Heart left ventricle (tissue), 16 donors: Measurements from ENCODE around the gene TRIM34. TPM values are rescaled to one million over a fixed set of nuclear protein-coding genes. Genes with fewer than 3 reads are reported as not detected.
"Not testable (repeated sequence)": the region's sequence is repeated elsewhere in the genome, so short reads cannot be mapped to it uniquely, and the experiment has no call there.

Source experiments
- ATAC-seq, 4 donors: fragments of 200-7000 bp; cut with Tn5 transposase; one replicate each; pipeline ENCODE4 v1.9.1; 2020 to 2022; ENCODE audit warnings: moderate library complexity in 4 of 4, mild to moderate bottlenecking in 3 of 4, moderate number of reproducible peaks in 1 of 4
- DNase-seq, 5 donors: peaks; one replicate each; pipeline ENCODE4 v3.0.0-alpha.2; 2020
- H3K27ac ChIP-seq, 12 donors: fragments of 200-600 bp; sonication (generic) in 4 of 12; one replicate each; pipeline versions ENCODE4 v1.5.0 to v1.8.0; 2016 to 2022; ENCODE audit warnings: mild to moderate bottlenecking in 2 of 12
- H3K27me3 ChIP-seq, 9 donors: fragments of 200-600 bp; sonication (generic) in 2 of 9; one replicate each; pipeline versions ENCODE4 v1.5.1 to v1.8.0; 2016 to 2022; ENCODE audit warnings: mild to moderate bottlenecking in 3 of 9
- H3K36me3 ChIP-seq, 9 donors: fragments of 200-600 bp; sonication (generic) in 2 of 9; one replicate each; pipeline versions ENCODE4 v1.5.0 to v1.8.0; 2018 to 2022; ENCODE audit warnings: mild to moderate bottlenecking in 2 of 9
- H3K4me1 ChIP-seq, 12 donors: fragments of 200-600 bp; sonication (generic) in 4 of 12; one replicate each; pipeline versions ENCODE4 v1.5.0 to v1.8.0; 2016 to 2022; ENCODE audit warnings: mild to moderate bottlenecking in 3 of 12
- H3K4me3 ChIP-seq, 12 donors: fragments of 200-600 bp; sonication (generic) in 4 of 12; one replicate each; pipeline versions ENCODE4 v1.5.0 to v1.8.0; 2017 to 2022; ENCODE audit warnings: mild to moderate bottlenecking in 9 of 12, moderate library complexity in 4 of 12
- H3K9me3 ChIP-seq, 12 donors: fragments of 200-600 bp; sonication (generic) in 4 of 12; one replicate each; pipeline versions ENCODE4 v1.5.0 to v1.8.0; 2016 to 2022; ENCODE audit warnings: mild to moderate bottlenecking in 1 of 12
- POLR2A ChIP-seq, 2 donors: fragments of 450-650 bp; IDR thresholded peaks; one replicate each; pipeline ENCODE4 v1.6.1; 2017; ENCODE audit warnings: antibody characterized with exemption in 2 of 2, mild to moderate bottlenecking in 2 of 2, moderate library complexity in 2 of 2
- WGBS, 4 donors: extraction: QIAGEN DNeasy Blood & Tissue Kit in 2 of 4; methylation state at CpG; one replicate each; pipeline versions ENCODE4 v1.1.5 to v1.1.7; 2013 to 2018; 5-methylcytosine and 5-hydroxymethylcytosine counted together
- intact Hi-C, 10 donors: fragments of 100-400 bp; cut with DNase I; formaldehyde crosslinking; loops; one replicate each; pipeline versions ENCODE4 v1.11.1 to v1.14.2; 2022
- polyA plus RNA-seq, 2 donors: library from polyadenylated mRNA; stranded (reverse); fragments of 200-250 nt; gene quantifications; one replicate each; pipeline ENCODE4 v1.2.3, GENCODE V29; 2013
- total RNA-seq, 9 donors: library from RNA; depleted of rRNA in 2 of 9; stranded (reverse); fragments of >200 nt in 2 of 9; fragmentation: NEBNext Ultra II Directional in 3 of 9; extraction: Animal tissue kit (Norgen Biotek cat#: 25700) in 3 of 9; gene quantifications; one replicate each; pipeline versions ENCODE4 v1.1.0 to v1.2.4, GENCODE V29; 2016 to 2023
- TF ChIP-seq, protein P1 (sequence below), 12 donors: fragments of 200-600 bp; sonication (generic) in 4 of 12; IDR thresholded peaks; one replicate each; pipeline versions ENCODE4 v1.5.0 to v1.8.0; 2018 to 2022; ENCODE audit warnings: antibody characterized with exemption in 12 of 12, mild to moderate bottlenecking in 5 of 12
- donor health status: ischemic (EF 13 %, LVEDD 7.1; RV severe dilation, severe dysfunction).
- donor health status: healthy with polysubstance abuse.
- donor health status: DM: no; HTN: yes; CAD: no.
- donor health status: DM: no; HTN: no; CAD: no.
- donor health status: ischemic (EF 25% LVEDD 6.9; RV normal size, moderate dysfunction).
- donor health status: ischemic (EF 25% LVEDD 5.7; RV mildly dilated, moderate dysfunction).
- donor health status: healthy.
- donor health status: DM: yes; HTN: yes; CAD: no.
- donor health status: ischemic (EF 35%, LVEDD 5.7; RV mildly dilated, moderate dysfunction).
- donor health status: nonischemic (EF 11% LVEDD 7.7; RV severe dilation, severe dysfunction).
- donor health status: DM: yes; HTN: yes; CAD: no.
- donor health status: PGD.
- donor health status: ischemic (EF 29% LVEDD 5.4; RV normal size, mild dysfunction).
- donor health status: nonischemic (EF 23%, LVEDD 6.1; RV moderate dilation, normal function).

Gene TRIM34
- total and polyA plus RNA-seq, 11 donors = 0.72 to 9.1 (median 1.6) TPM

DNA sequence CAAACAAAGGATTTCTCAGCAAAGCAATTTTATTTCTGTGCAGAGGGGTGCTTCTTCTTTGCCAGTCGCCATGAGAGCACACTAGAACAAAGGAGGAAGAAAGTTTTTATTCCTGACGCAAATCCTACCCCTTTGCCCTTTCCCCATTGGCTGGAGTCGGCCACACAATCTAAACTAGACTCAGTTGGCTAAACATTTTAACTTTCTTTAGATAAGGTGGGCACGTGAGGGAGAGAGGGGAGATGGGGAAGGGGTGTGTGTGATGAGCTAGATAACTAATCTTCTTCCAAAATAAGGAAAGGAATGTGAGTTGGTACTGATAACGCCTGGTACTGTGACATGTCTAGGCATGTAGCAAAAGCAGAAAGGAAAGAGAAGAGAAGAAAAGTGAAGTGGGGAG is 65.4 kb downstream of the TRIM34 start:
- H3K4me1 ChIP-seq = peaks cover 0 to 48% (median 13%) of the 10 kb centered on the region in 12 donors
- no peaks in the 10 kb centered on the region for H3K27me3 ChIP-seq
- WGBS, 4 donors = 23 to 33% (median 28%) methylated on average over 5 of the region's 5 CpGs
- H3K4me3 ChIP-seq = peak overlapping the region; percentile 11 to 77 (median 58)
- DNase-seq = peak in 2 of 5 donors; percentile 27 to 48
- H3K27ac ChIP-seq = peak overlapping the region; percentile 77 to 99 (median 88)
- no peaks in the 10 kb centered on the region for H3K9me3 ChIP-seq
- TF ChIP-seq, protein P1, sequence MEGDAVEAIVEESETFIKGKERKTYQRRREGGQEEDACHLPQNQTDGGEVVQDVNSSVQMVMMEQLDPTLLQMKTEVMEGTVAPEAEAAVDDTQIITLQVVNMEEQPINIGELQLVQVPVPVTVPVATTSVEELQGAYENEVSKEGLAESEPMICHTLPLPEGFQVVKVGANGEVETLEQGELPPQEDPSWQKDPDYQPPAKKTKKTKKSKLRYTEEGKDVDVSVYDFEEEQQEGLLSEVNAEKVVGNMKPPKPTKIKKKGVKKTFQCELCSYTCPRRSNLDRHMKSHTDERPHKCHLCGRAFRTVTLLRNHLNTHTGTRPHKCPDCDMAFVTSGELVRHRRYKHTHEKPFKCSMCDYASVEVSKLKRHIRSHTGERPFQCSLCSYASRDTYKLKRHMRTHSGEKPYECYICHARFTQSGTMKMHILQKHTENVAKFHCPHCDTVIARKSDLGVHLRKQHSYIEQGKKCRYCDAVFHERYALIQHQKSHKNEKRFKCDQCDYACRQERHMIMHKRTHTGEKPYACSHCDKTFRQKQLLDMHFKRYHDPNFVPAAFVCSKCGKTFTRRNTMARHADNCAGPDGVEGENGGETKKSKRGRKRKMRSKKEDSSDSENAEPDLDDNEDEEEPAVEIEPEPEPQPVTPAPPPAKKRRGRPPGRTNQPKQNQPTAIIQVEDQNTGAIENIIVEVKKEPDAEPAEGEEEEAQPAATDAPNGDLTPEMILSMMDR (IDR thresholded peaks at IDR 0.05) = no peak
- no peak for TF ChIP-seq POLR2A (IDR thresholded peaks at IDR 0.05)
- intact Hi-C loops = loop anchor here in 1 of 10 donors (10.0 kb wide), 1 partner anchor 65 kb away; the partner anchor contains the start of gene TRIM34
- peak; percentile 62 to 76 (median 72) for ATAC-seq
- H3K36me3 ChIP-seq = peaks cover 0 to 19% (median 0%) of the 10 kb centered on the region in 9 donors

DNA sequence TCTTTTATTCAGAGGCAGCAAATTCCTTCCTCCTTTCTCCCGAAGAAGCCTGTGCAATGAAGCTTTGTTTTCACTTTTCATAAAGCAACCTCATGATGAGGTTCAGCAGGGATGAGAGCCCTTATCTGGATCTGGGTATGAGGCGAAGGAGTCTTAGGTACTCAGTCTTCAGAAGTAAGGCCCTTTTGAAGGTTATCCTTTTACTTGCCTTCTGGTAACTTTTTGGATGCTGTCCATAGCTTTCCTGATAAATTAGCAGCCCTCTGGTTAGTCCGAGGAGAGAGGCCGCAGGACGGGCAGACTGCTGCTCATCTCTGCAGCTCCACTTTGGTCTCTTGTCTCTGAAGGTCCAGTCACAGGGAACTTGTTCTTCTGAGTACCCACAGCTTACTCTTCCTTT is 65.9 kb downstream of the TRIM34 start:
- H3K27me3 ChIP-seq = no peaks in the 10 kb centered on the region
- WGBS, 4 donors = 31 to 45% (median 43%) methylated on average over 5 of the region's 5 CpGs
- H3K27ac ChIP-seq = peak overlapping the region; percentile 77 to 99 (median 88)
- no peaks in the 10 kb centered on the region for H3K9me3 ChIP-seq
- DNase-seq (peak in 2 of 5 donors; percentile 17 to 41), ATAC-seq (peak in 3 of 4 donors; percentile 38 to 44 (median 39))
- H3K36me3 ChIP-seq = peaks cover 0 to 24% (median 2%) of the 10 kb centered on the region in 9 donors
- TF ChIP-seq, protein P1 (IDR thresholded peaks at IDR 0.05) = no peak
- peak in 1 of 2 donors; percentile 35 for TF ChIP-seq POLR2A (IDR thresholded peaks at IDR 0.05)
- H3K4me1 ChIP-seq = peaks cover 0 to 48% (median 12%) of the 10 kb centered on the region in 12 donors
- H3K4me3 ChIP-seq = peak overlapping the region; percentile 11 to 77 (median 58)
- intact Hi-C loops = loop anchor here in 1 of 10 donors (10.0 kb wide), 1 partner anchor 66 kb away; the partner anchor contains the start of gene TRIM34

DNA sequence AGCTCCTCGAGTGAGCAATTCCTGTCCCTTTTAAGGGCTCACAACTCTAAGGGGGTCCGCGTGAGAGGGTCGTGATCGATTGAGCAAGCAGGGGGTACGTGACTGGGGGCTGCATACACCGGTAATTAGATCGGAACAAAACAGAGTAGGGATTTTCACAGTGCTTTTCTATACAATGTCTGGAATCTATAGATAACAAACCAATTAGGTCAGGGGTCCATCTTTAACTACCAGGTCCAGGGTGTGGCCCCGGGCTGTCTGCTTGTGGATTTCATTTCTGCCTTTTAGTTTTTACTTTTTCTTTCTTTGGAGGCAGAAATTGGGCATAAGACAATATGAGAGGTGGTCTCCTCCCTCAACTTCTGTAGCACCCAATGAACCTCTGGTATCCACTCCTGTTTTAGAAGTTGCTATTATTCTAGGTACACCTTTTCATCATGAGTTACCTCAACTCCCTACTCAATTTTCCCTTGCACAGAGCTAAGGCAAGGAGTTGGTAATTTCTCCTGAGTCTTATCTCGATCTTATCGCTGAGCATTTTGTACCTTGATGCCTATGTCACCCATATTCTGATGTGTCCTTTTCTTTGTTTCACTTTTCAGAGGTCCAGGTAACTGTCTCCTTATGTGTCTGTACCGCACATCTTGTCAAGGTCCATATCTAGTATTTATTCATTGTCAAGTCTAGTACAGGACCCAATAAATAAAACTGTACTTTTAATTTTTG is 66.6 kb downstream of the TRIM34 start:
- ATAC-seq, H3K27me3 ChIP-seq, H3K9me3 ChIP-seq, DNase-seq: not testable (repeated sequence)
- peaks cover 0 to 52% (median 12%) of the 10 kb centered on the region in 12 donors for H3K4me1 ChIP-seq
- H3K36me3 ChIP-seq = peaks cover 0 to 31% (median 6%) of the 10 kb centered on the region in 9 donors
- H3K4me3 ChIP-seq = peak overlapping the region; percentile 11 to 77 (median 58)
- 52 to 66% (median 58%) methylated on average over 12 of the region's 12 CpGs for WGBS, 4 donors
- peak overlapping the region; percentile 77 to 99 (median 88) for H3K27ac ChIP-seq
- intact Hi-C loops = loop anchor here in 1 of 10 donors (10.0 kb wide), 1 partner anchor 67 kb away; the partner anchor contains the start of gene TRIM34

DNA sequence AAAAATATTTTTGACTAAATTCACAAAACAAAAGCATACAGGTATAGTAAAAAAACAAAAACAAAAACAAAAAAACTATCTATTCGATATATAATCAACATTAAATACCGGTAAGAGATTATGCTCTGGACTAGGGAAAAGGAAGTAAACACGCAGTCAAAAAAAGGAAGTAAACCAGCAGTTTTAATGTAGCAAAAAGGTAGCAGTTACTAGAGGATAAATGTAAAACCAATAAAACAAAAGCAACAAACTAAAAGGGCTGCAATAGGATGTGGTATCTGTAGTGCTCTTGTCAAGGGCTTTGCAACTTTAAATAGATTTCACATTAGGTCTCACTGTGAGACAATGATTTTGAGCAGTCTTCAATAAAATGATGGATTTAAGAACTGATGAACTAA is 67.2 kb downstream of the TRIM34 start:
- H3K9me3 ChIP-seq = no peaks in the 10 kb centered on the region
- intact Hi-C loops = loop anchor here in 1 of 10 donors (10.0 kb wide), 1 partner anchor 67 kb away; the partner anchor contains the start of gene TRIM34
- DNase-seq = no peak
- H3K27me3 ChIP-seq = no peaks in the 10 kb centered on the region
- 46 to 63% (median 53%) methylated on average over 3 of the region's 3 CpGs for WGBS, 4 donors
- TF ChIP-seq, protein P1 (IDR thresholded peaks at IDR 0.05) = no peak
- no peak for TF ChIP-seq POLR2A (IDR thresholded peaks at IDR 0.05)
- no peak for ATAC-seq
- H3K27ac ChIP-seq = peak overlapping the region in 7 of 12 donors; percentile 20 to 99 (median 87)
- H3K4me3 ChIP-seq = peak overlapping the region in 11 of 12 donors; percentile 42 to 77 (median 61)
- H3K36me3 ChIP-seq = peaks cover 0 to 36% (median 11%) of the 10 kb centered on the region in 9 donors
- H3K4me1 ChIP-seq = peaks cover 0 to 52% (median 12%) of the 10 kb centered on the region in 12 donors

Other genes with a start within 250 kb of the TRIM34 start
- gene OR51M1, start 241.2 kb upstream of the TRIM34 start, total RNA-seq = not detected
- gene OR51M1, start 241.2 kb upstream of the TRIM34 start, polyA plus RNA-seq = not detected
- not detected for gene OR51Q1, start 202.9 kb upstream of the TRIM34 start, total RNA-seq
- not detected for gene OR51Q1, start 202.9 kb upstream of the TRIM34 start, polyA plus RNA-seq
- gene OR51I1, start 183.5 kb upstream of the TRIM34 start, total RNA-seq = not detected
- not detected for gene OR51I1, start 183.5 kb upstream of the TRIM34 start, polyA plus RNA-seq
- not detected for gene OR51I2, start 175.7 kb upstream of the TRIM34 start, total RNA-seq
- not detected for gene OR51I2, start 175.7 kb upstream of the TRIM34 start, polyA plus RNA-seq
- gene OR52D1, start 136.3 kb upstream of the TRIM34 start, total RNA-seq = not detected
- not detected for gene OR52D1, start 136.3 kb upstream of the TRIM34 start, polyA plus RNA-seq
- gene UBQLN3, start 115.0 kb upstream of the TRIM34 start, total RNA-seq = under 1 TPM in 1 of 9 donors, not detected in 8; 0.16 TPM
- gene UBQLN3, start 115.0 kb upstream of the TRIM34 start, polyA plus RNA-seq = not detected
- gene UBQLNL, start 108.3 kb upstream of the TRIM34 start, total RNA-seq = under 1 TPM in 5 of 9 donors, not detected in 4; 0.14 to 0.25 (median 0.17) TPM
- under 1 TPM; 0.03 to 0.23 TPM for gene UBQLNL, start 108.3 kb upstream of the TRIM34 start, polyA plus RNA-seq
- gene OR52H1, start 76.5 kb upstream of the TRIM34 start, total RNA-seq = under 1 TPM in 2 of 9 donors, not detected in 7; 0.32 to 0.47 TPM
- not detected for gene OR52H1, start 76.5 kb upstream of the TRIM34 start, polyA plus RNA-seq
- not detected for gene OR52B6, start 44.1 kb upstream of the TRIM34 start, total RNA-seq
- gene OR52B6, start 44.1 kb upstream of the TRIM34 start, polyA plus RNA-seq = not detected
- 1 to 10 TPM in 6 of 9 donors, under 1 TPM in 3; 0.39 to 2.4 (median 1.1) TPM for gene TRIM6, start 28.4 kb upstream of the TRIM34 start, total RNA-seq
- gene TRIM6, start 28.4 kb upstream of the TRIM34 start, polyA plus RNA-seq = under 1 TPM; 0.50 to 0.88 TPM
- gene TRIM5, start 60.1 kb downstream of the TRIM34 start, total RNA-seq = 10 to 100 TPM in 2 of 9 donors, 1 to 10 TPM in 7; 7.5 to 15.9 (median 8.9) TPM
- 1 to 10 TPM; 4.7 to 8.2 TPM for gene TRIM5, start 60.1 kb downstream of the TRIM34 start, polyA plus RNA-seq
- gene TRIM22, start 64.8 kb downstream of the TRIM34 start, total RNA-seq = 10 to 100 TPM in 8 of 9 donors, 1 to 10 TPM in 1; 9.4 to 83.0 (median 17.0) TPM
- gene TRIM22, start 64.8 kb downstream of the TRIM34 start, polyA plus RNA-seq = 1 to 10 TPM; 9.2 to 10.0 TPM
- under 1 TPM in 1 of 9 donors, not detected in 8; 0.13 TPM for gene OR56B1, start 111.4 kb downstream of the TRIM34 start, total RNA-seq
- gene OR56B1, start 111.4 kb downstream of the TRIM34 start, polyA plus RNA-seq = not detected
- under 1 TPM in 1 of 9 donors, not detected in 8; 0.38 TPM for gene OR52N4, start 129.2 kb downstream of the TRIM34 start, total RNA-seq
- not detected for gene OR52N4, start 129.2 kb downstream of the TRIM34 start, polyA plus RNA-seq
- not detected for gene OR52N5, start 158.4 kb downstream of the TRIM34 start, total RNA-seq
- gene OR52N5, start 158.4 kb downstream of the TRIM34 start, polyA plus RNA-seq = not detected
- gene OR52N1, start 166.3 kb downstream of the TRIM34 start, total RNA-seq = under 1 TPM in 1 of 9 donors, not detected in 8; 0.21 TPM
- not detected for gene OR52N1, start 166.3 kb downstream of the TRIM34 start, polyA plus RNA-seq
- gene OR52N2, start 183.9 kb downstream of the TRIM34 start, total RNA-seq = not detected
- gene OR52N2, start 183.9 kb downstream of the TRIM34 start, polyA plus RNA-seq = not detected
- not detected for gene OR52E6, start 216.9 kb downstream of the TRIM34 start, total RNA-seq
- not detected for gene OR52E6, start 216.9 kb downstream of the TRIM34 start, polyA plus RNA-seq
- gene OR52E8, start 232.7 kb downstream of the TRIM34 start, total RNA-seq = not detected
- gene OR52E8, start 232.7 kb downstream of the TRIM34 start, polyA plus RNA-seq = not detected